22Rv1 (cell line): ENCODE measurements around the gene PCNX1.

Source experiments
- CTCF ChIP-seq: fragments of 450-650 bp; IDR thresholded peaks from 2 replicates; pipeline ENCODE4 v1.5.1; 2017; ENCODE audit warnings: mild to moderate bottlenecking
- ZFX ChIP-seq: fragments of 450-650 bp; IDR thresholded peaks from 2 replicates; pipeline ENCODE4 v1.6.1; 2017; ENCODE audit warnings: antibody characterized with exemption, borderline replicate concordance

- TF ChIP-seq CTCF (no peak), ZFX (no peak)
These were observed 228.2 kb downstream of the PCNX1 start for GRCh38 chr14:71135496-71135895.
